Nephron (organoid): ENCODE results near the gene ZBTB8OS.

Experiments
- H3K27ac Mint-ChIP-seq, 3 experiments: 2 replicates each; pipeline ENCODE4 v1.8.0; 2020; ENCODE audit warnings: mixed read lengths in 3 of 3, mild to moderate bottlenecking in 2 of 3, moderate library complexity in 1 of 3
- H3K27me3 Mint-ChIP-seq: 2 replicates; pipeline ENCODE4 v1.8.0; 2021; ENCODE audit warnings: low read depth, mild to moderate bottlenecking, moderate library complexity, mixed read lengths
- H3K36me3 Mint-ChIP-seq: 2 replicates; pipeline ENCODE4 v1.8.0; 2020; ENCODE audit warnings: low read depth, mixed read lengths
- H3K4me1 Mint-ChIP-seq: 2 replicates; pipeline ENCODE4 v1.8.0; 2020; ENCODE audit warnings: mixed read lengths
- H3K4me3 Mint-ChIP-seq, 3 experiments: 2 replicates each; pipeline ENCODE4 v1.8.0; 2020; ENCODE audit warnings: mild to moderate bottlenecking in 3 of 3, mixed read lengths in 3 of 3, moderate library complexity in 2 of 3
- H3K9me3 Mint-ChIP-seq: 2 replicates; pipeline ENCODE4 v1.8.0; 2020; ENCODE audit warnings: mixed read lengths
- TF ChIP-seq, protein P1 (sequence below), 3 experiments: fragments of 200-600 bp; sonication (generic); IDR thresholded peaks; one replicate each; pipeline ENCODE4 v1.5.0; 2021; ENCODE audit warnings: antibody characterized with exemption in 3 of 3; ENCODE audit not compliant: unreplicated experiment in 3 of 3

ZBTB8OS gene

DNA sequence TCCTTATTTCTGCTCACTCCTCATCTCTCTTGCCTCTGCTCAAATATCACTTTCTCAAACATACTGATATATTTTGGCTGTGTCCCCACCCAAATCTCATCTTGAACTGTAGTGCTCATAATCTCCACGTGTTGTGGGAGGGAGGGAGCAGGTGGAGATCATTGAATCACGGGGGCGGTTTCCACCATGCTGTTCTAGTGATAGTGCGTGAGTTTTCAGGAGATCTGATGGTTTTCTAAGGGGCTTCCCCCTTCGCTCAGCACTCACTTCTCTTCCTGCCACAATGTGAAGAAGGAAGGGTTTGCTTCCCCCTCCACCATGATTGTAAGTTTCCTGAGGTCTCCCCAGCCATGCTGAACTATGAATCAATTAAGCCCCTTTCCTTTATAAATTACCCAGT, 26.6 kb downstream of the ZBTB8OS start:
- Mint-ChIP-seq H3K27me3 (no peaks in the 10 kb centered on the region), H3K4me3 (no peak overlapping the region), H3K9me3 (no peaks in the 10 kb centered on the region), H3K27ac (no peak overlapping the region), H3K4me1 (peaks cover 5% of the 10 kb centered on the region), H3K36me3 (peaks cover 52% of the 10 kb centered on the region)
- TF ChIP-seq, protein P1, sequence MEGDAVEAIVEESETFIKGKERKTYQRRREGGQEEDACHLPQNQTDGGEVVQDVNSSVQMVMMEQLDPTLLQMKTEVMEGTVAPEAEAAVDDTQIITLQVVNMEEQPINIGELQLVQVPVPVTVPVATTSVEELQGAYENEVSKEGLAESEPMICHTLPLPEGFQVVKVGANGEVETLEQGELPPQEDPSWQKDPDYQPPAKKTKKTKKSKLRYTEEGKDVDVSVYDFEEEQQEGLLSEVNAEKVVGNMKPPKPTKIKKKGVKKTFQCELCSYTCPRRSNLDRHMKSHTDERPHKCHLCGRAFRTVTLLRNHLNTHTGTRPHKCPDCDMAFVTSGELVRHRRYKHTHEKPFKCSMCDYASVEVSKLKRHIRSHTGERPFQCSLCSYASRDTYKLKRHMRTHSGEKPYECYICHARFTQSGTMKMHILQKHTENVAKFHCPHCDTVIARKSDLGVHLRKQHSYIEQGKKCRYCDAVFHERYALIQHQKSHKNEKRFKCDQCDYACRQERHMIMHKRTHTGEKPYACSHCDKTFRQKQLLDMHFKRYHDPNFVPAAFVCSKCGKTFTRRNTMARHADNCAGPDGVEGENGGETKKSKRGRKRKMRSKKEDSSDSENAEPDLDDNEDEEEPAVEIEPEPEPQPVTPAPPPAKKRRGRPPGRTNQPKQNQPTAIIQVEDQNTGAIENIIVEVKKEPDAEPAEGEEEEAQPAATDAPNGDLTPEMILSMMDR (IDR thresholded peaks at IDR 0.05; ENCODE audit: unreplicated experiment in 3 of 3), result no peak

DNA sequence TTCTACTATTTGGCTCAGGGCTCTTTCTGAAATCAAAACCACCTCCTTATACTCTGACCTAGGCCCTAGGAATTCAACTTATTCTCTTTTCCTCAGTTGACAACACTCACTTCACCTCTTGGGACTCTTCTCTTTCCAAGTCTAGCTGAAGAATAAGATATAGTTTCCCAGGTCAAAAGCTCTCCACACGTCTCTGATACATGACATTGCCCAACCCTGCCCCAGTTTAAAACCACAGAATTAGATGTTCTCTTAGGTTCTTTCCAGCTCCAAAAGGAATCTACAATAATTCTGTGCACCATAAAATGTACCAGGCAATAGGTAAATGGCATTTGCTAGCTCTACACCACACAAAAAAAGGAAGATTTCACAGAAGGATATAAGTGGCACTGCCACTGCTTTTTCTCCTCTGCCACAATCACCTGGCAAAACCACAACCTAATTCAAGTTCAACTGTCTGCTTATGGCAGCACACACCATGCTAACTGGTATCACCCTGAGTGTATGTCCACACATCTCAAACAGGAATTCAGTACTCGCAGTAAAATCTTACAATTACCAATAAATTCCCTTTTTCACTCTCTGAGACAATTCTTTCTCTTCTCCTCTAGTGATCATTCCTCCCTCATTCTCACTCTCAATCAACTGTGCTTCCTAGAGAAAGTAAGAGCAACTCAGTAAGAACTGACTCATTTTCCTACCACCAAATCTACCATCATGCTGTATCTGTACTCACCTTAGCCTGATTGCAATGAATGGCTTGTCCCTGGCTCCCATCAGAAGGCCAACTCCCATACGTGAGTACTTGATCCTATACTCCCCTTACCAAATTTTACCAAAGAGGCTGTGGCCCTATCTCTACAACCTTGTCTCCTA, 27.3 kb downstream of the ZBTB8OS start:
- no peak overlapping the region for H3K27ac Mint-ChIP-seq
- no peak overlapping the region for H3K4me3 Mint-ChIP-seq
- H3K4me1 Mint-ChIP-seq, result peaks cover 5% of the 10 kb centered on the region
- no peaks in the 10 kb centered on the region for H3K27me3 Mint-ChIP-seq
- peaks cover 55% of the 10 kb centered on the region for H3K36me3 Mint-ChIP-seq
- TF ChIP-seq, protein P1 (IDR thresholded peaks at IDR 0.05; ENCODE audit: unreplicated experiment in 3 of 3), result no peak
- no peaks in the 10 kb centered on the region for H3K9me3 Mint-ChIP-seq

DNA sequence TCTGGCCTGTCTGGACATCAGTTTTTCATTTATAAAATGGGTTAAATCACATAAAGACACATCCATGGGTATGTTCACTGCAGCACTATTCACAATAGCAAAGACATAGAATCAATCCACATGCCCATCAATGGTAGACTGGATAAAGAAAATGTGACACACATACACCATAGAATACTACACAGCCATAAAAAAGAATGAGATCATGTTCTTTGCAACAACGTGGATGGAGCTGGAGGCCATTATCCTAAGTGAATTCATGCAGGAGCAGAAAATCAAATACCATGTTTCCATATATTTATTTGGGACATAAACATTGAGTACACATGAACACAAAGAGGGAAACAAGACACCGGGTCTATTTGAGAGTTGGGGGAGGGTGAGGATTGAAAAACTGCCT, 28.1 kb downstream of the ZBTB8OS start:
- H3K27me3 Mint-ChIP-seq, result no peaks in the 10 kb centered on the region
- H3K9me3 Mint-ChIP-seq, result no peaks in the 10 kb centered on the region

DNA sequence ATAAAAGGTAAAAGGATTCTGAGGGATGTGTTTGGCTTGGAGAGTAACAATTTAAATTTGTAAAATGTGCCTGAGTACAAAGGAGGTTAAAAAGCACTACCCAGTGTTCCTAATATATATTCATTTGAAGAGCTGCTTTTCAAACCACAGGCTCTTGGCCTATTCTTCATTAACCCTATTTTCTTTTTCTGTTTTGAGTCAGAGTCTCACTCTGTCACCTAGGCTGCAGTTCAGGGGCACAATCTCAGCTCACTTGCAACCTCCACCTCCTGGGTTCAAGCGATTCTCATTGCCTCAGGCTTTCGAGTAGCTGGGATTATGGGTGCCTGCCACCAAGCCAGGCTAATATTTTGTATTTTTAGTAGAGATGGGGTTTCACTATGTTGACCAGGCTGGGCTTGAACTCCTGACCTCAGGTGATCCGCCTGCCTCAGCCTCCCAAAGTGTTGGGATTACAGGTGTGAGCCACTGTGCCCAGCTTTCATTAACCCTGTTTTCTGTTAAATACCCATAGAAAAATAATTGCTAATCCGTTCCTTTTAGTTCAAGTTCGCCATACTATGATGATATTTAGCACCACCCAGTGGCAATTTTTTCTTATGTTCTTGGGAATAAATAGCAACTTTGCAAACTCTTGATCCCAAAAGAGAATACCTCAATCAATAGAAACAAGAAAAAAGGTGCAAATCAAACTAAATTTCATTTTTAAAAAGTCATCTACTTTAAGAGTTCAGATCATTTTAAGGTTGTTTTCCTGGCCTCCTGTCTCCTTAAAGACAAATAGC, 30.5 kb downstream of the ZBTB8OS start:
- Mint-ChIP-seq H3K27me3 (no peaks in the 10 kb centered on the region), H3K27ac (no peak overlapping the region), H3K9me3 (no peaks in the 10 kb centered on the region), H3K4me3 (no peak overlapping the region), H3K4me1 (no peaks in the 10 kb centered on the region), H3K36me3 (peaks cover 54% of the 10 kb centered on the region)
- TF ChIP-seq, protein P1 (IDR thresholded peaks at IDR 0.05; ENCODE audit: unreplicated experiment in 3 of 3), result peak in 2 of 3 experiments; percentile 12 to 33

More for the DNA sequence above, 28.1 kb downstream of the ZBTB8OS start:
- no peak overlapping the region for H3K27ac Mint-ChIP-seq
- no peaks in the 10 kb centered on the region for H3K4me1 Mint-ChIP-seq
- TF ChIP-seq, protein P1 (IDR thresholded peaks at IDR 0.05; ENCODE audit: unreplicated experiment in 3 of 3), result no peak
- H3K4me3 Mint-ChIP-seq, result no peak overlapping the region
- H3K36me3 Mint-ChIP-seq, result peaks cover 53% of the 10 kb centered on the region

DNA sequence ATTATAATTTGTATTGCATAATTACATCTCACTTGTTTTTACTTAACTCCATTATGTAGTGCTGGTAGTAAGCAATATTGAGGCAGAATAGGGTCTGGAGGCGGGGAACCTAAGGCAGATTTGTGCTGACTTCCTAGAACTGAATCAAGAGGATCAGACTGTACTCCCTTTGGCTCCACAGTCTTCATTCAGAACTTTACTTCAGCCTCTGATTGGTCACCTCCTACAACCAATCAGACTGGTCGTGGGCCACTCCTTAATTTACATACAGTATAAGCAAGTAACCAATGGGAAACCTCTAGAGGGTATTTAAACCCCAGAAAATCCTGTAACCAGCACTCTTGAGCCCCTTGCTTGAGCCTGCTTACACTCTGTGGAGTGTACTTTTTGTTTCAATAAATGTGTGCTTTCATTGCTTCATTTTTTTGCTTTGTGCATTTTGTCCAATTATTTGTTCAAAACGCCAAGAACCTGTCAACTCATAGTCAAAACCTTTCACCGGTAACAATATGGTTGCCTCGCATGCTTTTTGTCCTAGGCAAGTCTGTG, 31.6 kb downstream of the ZBTB8OS start:
- Mint-ChIP-seq H3K36me3 (peaks cover 49% of the 10 kb centered on the region), H3K27ac (no peak overlapping the region), H3K4me3 (no peak overlapping the region), H3K27me3 (no peaks in the 10 kb centered on the region), H3K9me3 (no peaks in the 10 kb centered on the region), H3K4me1 (no peaks in the 10 kb centered on the region)
- TF ChIP-seq, protein P1 (IDR thresholded peaks at IDR 0.05; ENCODE audit: unreplicated experiment in 3 of 3), result no peak
